OCI-LY7 (cell line): ENCODE data around the gene PAX2. TPM values are rescaled to one million over a fixed set of nuclear protein-coding genes. Genes with fewer than 3 reads are reported as not detected.

ENCODE experiments used
- BruUV-seq: library from RNA; stranded (reverse); fragments of 400-500 nt; replicated peaks from 2 replicates; lab custom pipeline; 2021; lab: Mats Ljungman, UMichigan
- CTCF ChIA-PET: fragments of 300-600 bp; sonication (Branson Sonifier 250); formaldehyde crosslinking; loops from one replicate; lab custom pipeline; 2022; ENCODE audit warnings: antibody characterized with exemption; ENCODE audit not compliant: unreplicated experiment; lab: Charles Lee
- POLR2A ChIA-PET: fragments of 300-600 bp; sonication (Branson Sonifier 250); formaldehyde crosslinking; loops from one replicate; lab custom pipeline; 2022; ENCODE audit warnings: antibody characterized with exemption; lab: Charles Lee
- DNase-seq: peaks from one replicate; pipeline ENCODE4 v3.0.0-alpha.2; 2015; ENCODE audit warnings: low spot score
- H2AFZ ChIP-seq: fragments of 200-600 bp; sonication (generic), shearing (Covaris generic); 2 replicates; pipeline ENCODE4 v1.6.1; 2014; ENCODE audit warnings: mild to moderate bottlenecking, antibody characterized with exemption, low read length, moderate library complexity
- H3K27ac ChIP-seq: fragments of 200-600 bp; sonication (generic); 2 replicates; pipeline ENCODE4 v1.5.1; 2014; ENCODE audit warnings: mixed run types, low read depth, mild to moderate bottlenecking, moderate library complexity, low read length, inconsistent platforms; ENCODE audit not compliant: poor library complexity, severe bottlenecking
- H3K36me3 ChIP-seq: fragments of 200-600 bp; sonication (generic); 2 replicates; pipeline ENCODE4 v1.6.1; 2014; ENCODE audit warnings: mild to moderate bottlenecking, antibody characterized with exemption, low read length, moderate library complexity, mixed read lengths; ENCODE audit not compliant: insufficient read depth
- H3K4me1 ChIP-seq: fragments of 200-600 bp; sonication (generic); 2 replicates; pipeline ENCODE4 v1.5.1; 2014; ENCODE audit warnings: mild to moderate bottlenecking, low read length; ENCODE audit not compliant: insufficient read depth, poor library complexity, severe bottlenecking
- H3K4me2 ChIP-seq: fragments of 200-600 bp; sonication (generic); 2 replicates; pipeline ENCODE4 v1.6.1; 2014; ENCODE audit warnings: mild to moderate bottlenecking, low read length
- H3K4me3 ChIP-seq: fragments of 200-600 bp; sonication (generic); 2 replicates; pipeline ENCODE4 v1.5.1; 2014; ENCODE audit warnings: mild to moderate bottlenecking, low read depth, low read length; ENCODE audit not compliant: poor library complexity, severe bottlenecking
- H3K79me2 ChIP-seq: fragments of 200-600 bp; sonication (generic); 2 replicates; pipeline ENCODE4 v1.6.1; 2016; ENCODE audit warnings: low read depth, mild to moderate bottlenecking, low read length, moderate library complexity, mixed read lengths; ENCODE audit not compliant: insufficient read depth
- H3K9me2 ChIP-seq: fragments of 200-600 bp; sonication (generic); 2 replicates; pipeline ENCODE4 v1.6.1; 2016; ENCODE audit warnings: mild to moderate bottlenecking, low read length, mixed read lengths; ENCODE audit not compliant: insufficient read depth
- H3K9me3 ChIP-seq: fragments of 200-600 bp; sonication (generic); 2 replicates; pipeline ENCODE4 v1.6.1; 2014; ENCODE audit warnings: mild to moderate bottlenecking, mixed run types, low read length, mixed read lengths
- H4K20me1 ChIP-seq: fragments of 200-600 bp; sonication (generic); 2 replicates; pipeline ENCODE4 v1.6.1; 2014; ENCODE audit warnings: mild to moderate bottlenecking, antibody characterized with exemption, low read length, moderate library complexity, mixed read lengths; ENCODE audit not compliant: insufficient read depth
- EZH2phosphoT487 ChIP-seq: fragments of 200-600 bp; sonication (generic); IDR thresholded peaks from 2 replicates; pipeline ENCODE4 v1.6.1; 2018; ENCODE audit warnings: low read depth, borderline replicate concordance, mild to moderate bottlenecking, mixed run types, antibody characterized with exemption, low read length, moderate library complexity, mixed read lengths
- intact Hi-C: fragments of 100-400 bp; cut with micrococcal nuclease; formaldehyde crosslinking; loops from one replicate; pipeline ENCODE4 v1.10.0; 2022; ENCODE audit not compliant: unreplicated experiment
- total RNA-seq, 2 experiments: library from RNA; depleted of rRNA in 1 of 2; stranded (reverse); fragments of >200 nt in 1 of 2; shearing (Covaris generic) in 1 of 2; gene quantifications; 2 replicates each; pipeline ENCODE4 v1.2.3, GENCODE V29; 2014 to 2022
- TF ChIP-seq, protein P1 (sequence below): fragments of 200-600 bp; sonication (generic); conservative IDR thresholded peaks from 2 replicates; pipeline ENCODE4 v1.5.1; 2014; ENCODE audit warnings: mild to moderate bottlenecking, antibody characterized with exemption, low read length, moderate library complexity, mixed read lengths

Gene PAX2
- total RNA-seq, 2 experiments from 2014 or later, result not detected

DNA sequence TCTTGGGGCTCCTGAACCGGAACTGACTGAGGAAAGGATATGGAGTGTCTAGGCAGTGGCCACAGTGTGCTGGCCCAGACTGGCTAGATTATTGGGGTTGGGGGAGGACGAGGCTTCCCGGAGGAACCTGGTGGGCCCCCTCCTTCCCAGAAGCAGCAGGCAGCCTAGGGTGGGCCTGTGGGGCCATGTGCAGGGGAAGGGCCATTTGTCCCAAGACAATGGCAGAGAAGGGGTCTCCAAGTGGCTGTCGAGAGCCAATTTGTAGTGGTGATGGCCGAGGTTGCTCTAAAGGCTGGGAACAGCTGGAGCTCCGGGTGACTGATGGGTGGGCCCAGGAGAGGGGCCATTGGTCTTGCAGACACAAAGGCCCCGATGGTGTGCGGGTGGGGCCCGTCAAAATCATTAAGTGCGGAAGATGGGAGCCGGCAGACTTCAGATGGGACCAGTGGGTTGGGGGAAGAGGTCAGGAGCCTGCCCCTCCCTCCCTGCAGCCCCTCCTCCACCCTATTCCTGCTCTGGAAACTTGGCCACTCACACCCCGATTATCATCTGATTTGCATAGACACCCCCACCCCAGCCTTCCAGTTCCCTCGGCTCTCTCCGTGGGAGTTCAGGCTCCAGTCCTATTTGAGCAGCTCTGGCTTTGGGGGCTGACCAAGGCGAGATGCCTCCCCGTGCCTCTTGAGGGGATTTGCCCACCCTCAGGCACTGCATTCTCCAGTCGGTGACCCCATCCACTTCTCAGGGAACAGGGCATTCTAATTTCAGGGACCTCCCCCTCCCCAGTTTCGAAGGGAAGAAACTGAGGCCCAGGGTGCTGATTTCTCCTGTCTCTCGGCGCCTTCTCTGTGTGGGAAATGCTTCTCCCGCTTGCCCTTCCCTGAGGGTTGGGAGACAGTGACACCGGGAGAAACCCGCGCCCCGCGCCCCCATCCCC, 36.0 kb upstream of the PAX2 start:
- Histone ChIP-seq H3K4me3 (no peak overlapping the region), H3K9me3 (no peaks in the 10 kb centered on the region), H3K4me1 (no peaks in the 10 kb centered on the region), H4K20me1 (no peaks in the 10 kb centered on the region), H3K36me3 (no peaks in the 10 kb centered on the region), H3K79me2 (no peaks in the 10 kb centered on the region), H3K27ac (no peak overlapping the region), H3K4me2 (no peak overlapping the region), H2AFZ (no peak overlapping the region), H3K9me2 (no peaks in the 10 kb centered on the region)
- BruUV-seq, result no TSS peak
- no peak for TF ChIP-seq EZH2phosphoT487
- TF ChIP-seq, protein P1, sequence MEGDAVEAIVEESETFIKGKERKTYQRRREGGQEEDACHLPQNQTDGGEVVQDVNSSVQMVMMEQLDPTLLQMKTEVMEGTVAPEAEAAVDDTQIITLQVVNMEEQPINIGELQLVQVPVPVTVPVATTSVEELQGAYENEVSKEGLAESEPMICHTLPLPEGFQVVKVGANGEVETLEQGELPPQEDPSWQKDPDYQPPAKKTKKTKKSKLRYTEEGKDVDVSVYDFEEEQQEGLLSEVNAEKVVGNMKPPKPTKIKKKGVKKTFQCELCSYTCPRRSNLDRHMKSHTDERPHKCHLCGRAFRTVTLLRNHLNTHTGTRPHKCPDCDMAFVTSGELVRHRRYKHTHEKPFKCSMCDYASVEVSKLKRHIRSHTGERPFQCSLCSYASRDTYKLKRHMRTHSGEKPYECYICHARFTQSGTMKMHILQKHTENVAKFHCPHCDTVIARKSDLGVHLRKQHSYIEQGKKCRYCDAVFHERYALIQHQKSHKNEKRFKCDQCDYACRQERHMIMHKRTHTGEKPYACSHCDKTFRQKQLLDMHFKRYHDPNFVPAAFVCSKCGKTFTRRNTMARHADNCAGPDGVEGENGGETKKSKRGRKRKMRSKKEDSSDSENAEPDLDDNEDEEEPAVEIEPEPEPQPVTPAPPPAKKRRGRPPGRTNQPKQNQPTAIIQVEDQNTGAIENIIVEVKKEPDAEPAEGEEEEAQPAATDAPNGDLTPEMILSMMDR, result no peak
- no peak for DNase-seq
- CTCF ChIA-PET, result no interaction called here
- intact Hi-C loops, result no loop called here
- POLR2A ChIA-PET, result no interaction called here

DNA sequence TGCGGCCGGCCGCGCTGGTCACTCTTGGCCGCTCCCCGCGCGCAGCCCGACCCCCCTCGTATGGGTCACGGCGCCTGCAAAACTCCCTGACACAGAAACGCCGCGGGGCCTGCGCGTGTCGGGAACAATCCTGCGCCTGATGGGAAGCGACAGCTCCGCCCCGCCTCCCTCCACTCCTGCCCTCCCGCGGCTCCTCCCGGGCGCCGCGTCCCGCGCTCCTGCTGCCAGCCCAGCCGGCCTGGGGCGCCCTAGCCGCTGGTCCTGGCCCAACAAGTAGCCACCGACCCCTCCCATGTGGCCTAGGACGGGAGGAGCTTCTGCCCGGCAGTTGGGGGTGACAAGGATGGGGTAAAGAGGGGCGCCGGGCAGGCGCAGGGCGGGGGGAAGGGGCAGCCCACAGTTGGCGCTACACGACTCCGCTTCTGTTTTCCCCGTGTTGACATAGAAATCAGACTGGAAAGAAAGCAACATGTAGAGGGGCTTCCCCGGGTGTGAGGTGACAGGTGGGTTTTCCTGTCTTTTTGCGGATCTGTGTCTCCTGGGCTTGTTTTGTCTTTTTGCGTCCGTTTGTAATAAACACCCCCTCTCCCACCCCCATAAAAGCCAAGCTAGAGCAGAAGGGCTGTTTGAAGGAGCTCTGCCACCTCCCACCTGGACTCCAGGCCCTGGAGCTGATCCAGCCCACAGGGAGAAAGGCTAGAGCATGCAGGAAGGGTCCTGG, 35.1 kb upstream of the PAX2 start:
- no peaks in the 10 kb centered on the region for H3K79me2 ChIP-seq
- no peak overlapping the region for H3K4me3 ChIP-seq
- POLR2A ChIA-PET, result interaction anchor here (1.1 kb wide), 1 partner anchor 32 kb away, joined by 4 read pairs; no protein-coding TSS in a partner anchor
- H3K9me2 ChIP-seq, result no peaks in the 10 kb centered on the region
- H2AFZ ChIP-seq, result no peak overlapping the region
- no peak overlapping the region for H3K4me2 ChIP-seq
- H3K9me3 ChIP-seq, result no peaks in the 10 kb centered on the region
- no peaks in the 10 kb centered on the region for H3K36me3 ChIP-seq
- CTCF ChIA-PET, result no interaction called here
- no TSS peak for BruUV-seq
- H3K27ac ChIP-seq, result no peak overlapping the region
- TF ChIP-seq EZH2phosphoT487, result no peak
- TF ChIP-seq, protein P1, result no peak
- H4K20me1 ChIP-seq, result no peaks in the 10 kb centered on the region
- DNase-seq, result no peak
- intact Hi-C loops, result no loop called here
- H3K4me1 ChIP-seq, result no peaks in the 10 kb centered on the region
